GM21786 (cell line): ENCODE results near the gene ANKRD36.
"Not testable (repeated sequence)": the region's sequence is repeated elsewhere in the genome, so short reads cannot be mapped to it uniquely, and the experiment has no call there.

Experiments
- ATAC-seq: cut with Tn5 transposase; IDR thresholded peaks from one replicate; pipeline ENCODE4 v1.9.1; 2021; ENCODE audit not compliant: unreplicated experiment

Gene ANKRD36

GRCh38 chr2:97112320-97113049, 468 bp upstream of the ANKRD36 start:
- ATAC-seq = peak; percentile 52

GRCh38 chr2:97113882-97114255, 916 bp downstream of the ANKRD36 start:
- ATAC-seq = not testable (repeated sequence)

DNA sequence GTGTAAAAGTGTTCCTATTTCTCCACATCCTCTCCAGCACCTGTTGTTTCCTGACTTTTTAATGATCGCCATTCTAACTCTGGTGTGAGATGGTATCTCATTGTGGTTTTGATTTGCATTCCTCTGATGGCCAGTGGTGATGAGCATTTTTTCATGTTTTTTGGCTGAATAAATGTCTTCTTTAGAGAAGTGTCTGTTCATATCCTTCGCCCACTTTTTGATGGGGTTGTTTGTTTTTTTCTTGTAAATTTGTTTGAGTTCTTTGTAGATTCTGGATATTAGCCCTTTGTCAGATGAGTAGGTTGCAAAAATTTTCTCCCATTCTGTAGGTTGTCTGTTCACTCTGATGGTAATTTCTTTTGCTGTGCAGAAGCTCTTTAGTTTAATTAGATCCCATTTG, 16.1 kb downstream of the ANKRD36 start:
- ATAC-seq = not testable (repeated sequence)

GRCh38 chr2:97144016-97144415, 31.1 kb downstream of the ANKRD36 start:
- ATAC-seq = not testable (repeated sequence)

DNA sequence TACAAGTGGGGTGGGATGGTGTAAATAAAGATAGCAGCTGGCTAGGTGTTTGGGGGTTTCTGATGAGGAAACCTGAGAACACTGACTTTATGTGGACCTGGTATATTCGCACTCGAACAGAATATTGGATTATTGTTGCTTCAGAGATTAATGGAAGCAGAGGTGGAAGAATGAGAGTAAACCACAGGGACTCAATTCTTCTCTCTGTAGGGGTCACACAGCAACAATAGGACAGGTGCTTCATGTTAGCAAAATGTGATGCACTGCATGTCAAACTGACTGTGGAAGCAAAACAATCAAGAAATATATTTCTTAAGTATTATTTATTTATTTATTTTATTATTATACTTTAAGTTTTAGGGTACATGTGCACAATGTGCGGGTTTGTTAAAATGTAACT, 53.6 kb downstream of the ANKRD36 start:
- ATAC-seq = not testable (repeated sequence)

DNA sequence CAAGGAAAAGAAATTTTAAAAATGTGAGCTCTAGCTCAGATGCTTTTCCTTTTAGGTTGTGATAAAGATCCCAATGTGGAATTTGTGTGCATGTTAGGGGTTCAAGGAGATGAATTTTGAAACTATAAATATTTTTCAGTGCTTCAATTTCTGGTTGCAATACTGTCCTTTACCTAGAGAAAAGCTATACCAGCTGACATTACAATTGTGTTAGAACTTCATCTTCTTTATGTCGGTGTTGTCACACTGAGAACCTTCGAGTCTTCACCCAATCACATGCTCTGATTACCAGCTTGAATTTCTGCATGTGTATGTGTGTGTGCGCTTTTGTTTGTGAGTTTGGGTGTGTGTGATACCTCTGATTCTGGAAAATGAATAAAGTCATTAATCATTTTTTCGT, 55.0 kb downstream of the ANKRD36 start:
- ATAC-seq = not testable (repeated sequence)

DNA sequence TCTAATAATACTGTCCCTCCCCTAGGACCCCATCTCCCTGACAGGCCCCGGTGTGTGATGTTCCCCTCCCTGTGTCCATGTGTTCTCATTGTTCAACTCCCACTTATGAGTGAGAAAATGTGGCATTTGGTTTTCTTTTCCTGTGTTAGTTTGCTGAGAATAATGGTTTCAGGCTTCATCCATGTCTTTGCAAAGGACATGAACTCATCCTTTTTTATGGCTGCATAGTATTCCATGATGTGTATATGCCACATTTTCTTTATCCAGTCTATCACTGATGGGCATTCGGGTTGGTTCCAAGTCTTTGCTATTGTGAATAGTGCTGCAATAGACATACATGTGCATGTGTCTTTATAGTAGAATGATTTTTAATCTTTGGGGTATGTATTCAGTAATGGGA, 55.6 kb downstream of the ANKRD36 start:
- ATAC-seq = not testable (repeated sequence)

DNA sequence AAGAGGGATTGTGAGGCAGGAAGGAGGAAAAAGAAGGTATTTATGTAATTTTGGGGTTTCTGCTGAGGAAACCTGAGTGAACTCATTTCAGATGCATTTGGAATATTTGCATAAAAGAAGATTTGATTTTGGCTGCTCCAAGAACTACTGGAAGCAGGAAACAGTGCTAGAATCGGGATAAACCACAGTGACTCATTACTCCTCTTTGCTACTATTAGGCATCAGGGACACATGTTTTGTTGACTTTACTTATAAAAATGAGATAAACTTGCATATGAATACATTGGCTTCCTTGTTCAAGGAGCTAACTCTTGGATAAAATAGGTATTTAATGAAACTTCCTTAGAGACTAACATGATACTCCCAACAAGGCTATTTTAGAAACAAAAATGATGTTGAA, 67.4 kb downstream of the ANKRD36 start:
- not testable (repeated sequence) for ATAC-seq

DNA sequence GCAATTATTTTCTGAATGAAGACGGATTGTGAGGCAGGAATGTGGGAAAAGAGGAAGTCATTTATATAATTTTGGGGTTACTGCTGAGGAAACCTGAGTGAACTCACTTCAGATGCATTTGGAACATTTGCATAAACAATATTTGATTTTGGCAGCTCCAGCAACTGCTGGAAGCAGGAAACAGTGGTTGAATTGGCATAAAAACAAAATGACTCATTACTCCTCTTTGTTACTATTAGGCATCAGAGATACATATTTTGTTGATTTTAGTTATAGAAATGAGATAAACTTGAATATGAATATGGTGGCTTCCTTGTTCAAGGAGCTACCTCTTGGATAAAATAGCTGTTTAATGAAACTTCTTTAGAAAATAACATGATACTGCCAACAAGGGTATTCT, 82.4 kb downstream of the ANKRD36 start:
- ATAC-seq = not testable (repeated sequence)

DNA sequence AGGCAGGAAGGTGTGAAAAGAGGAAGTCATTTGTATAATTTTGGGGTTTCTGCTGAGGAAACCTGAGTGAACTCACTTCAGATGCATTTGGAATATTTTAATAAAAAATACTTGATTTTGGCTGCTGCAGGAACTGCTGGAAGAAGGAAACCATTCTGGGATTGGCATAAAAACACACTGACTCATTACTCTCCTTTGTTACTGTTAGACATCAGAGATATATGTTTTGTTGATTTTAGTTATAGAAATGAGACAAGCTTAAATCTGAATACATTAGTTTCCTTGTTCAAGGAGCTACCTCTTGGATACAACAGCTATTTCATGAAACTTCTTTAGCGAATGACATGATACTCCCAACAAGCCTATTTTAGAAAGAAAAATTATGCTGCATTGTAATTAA, 84.3 kb downstream of the ANKRD36 start:
- ATAC-seq = not testable (repeated sequence)

DNA sequence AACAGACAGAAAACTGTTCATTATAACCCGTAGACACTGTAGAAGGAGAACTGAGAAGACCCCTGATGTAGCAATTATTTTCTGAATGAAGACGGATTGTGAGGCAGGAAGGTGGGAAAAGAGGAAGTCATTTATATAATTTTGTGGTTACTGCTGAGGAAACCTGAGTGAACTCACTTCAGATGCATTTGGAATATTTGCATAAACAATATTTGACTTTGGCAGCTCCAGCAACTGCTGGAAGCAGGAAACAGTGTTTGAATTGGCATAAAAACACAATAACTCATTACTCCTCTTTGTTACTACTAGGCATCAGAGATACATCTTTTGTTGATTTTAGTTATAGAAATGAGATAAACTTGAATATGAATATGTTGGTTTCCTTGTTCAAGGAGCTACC, 87.9 kb downstream of the ANKRD36 start:
- not testable (repeated sequence) for ATAC-seq

DNA sequence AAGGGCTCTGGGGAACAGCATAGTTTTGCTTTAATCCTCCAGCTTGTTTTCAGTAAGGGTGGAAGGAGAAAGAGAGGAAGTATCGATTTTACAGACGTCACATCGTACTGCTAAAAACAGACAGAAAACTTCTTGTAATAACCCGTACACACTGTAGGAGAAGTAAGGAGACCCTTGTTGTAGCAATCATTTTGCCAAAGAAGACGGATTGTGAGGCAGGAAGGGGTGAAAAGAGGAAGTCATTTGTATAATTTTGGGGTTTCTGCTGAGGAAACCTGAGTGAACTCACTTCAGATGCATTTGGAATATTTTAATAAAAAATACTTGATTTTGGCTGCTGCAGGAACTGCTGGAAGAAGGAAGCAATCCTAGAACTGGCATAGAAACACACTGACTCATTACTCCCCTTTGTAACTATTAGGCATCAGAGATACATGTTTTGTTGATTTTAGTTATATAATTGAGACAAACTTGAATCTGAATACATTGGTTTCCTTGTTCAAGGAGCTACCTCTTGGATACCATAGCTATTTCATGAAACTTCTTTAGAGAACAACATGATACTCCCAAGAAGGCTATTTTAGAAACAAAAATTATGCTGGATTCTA, 89.8 kb downstream of the ANKRD36 start:
- not testable (repeated sequence) for ATAC-seq

DNA sequence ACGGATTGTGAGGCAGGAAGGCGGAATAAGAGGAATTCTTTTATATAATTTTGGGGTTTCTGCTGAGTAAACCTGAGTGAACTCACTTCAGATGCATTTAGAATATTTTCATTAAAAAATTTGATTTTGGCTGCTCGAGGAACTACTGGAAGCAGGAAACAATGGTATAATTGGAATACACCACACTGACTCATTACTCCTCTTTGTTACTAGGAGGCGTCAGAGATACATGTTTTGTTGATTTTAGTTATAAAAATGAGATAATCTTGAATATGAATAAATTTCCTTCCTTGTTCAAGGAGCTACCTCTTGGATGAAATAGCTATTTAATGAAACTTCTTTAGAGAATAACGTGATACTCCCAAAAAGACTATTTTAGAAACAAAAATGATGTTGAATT, 97.4 kb downstream of the ANKRD36 start:
- no peak for ATAC-seq

DNA sequence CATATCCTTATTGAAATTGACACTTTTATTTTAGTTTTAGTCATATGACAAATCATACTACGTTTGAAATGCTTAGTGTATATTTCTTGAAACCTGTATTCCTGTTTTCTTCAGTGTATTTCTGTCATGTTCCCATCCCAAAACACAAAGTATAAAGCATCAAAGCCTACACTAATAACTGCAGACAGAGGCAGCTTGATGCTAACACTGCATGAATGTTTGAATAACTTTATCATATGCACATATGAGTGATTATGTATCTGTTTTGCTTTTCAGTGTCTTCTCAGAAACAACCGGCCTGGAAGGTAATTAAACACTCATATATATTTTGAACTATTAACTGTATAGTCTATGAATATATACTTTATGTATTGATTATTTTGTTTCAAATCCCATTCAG, 102.1 kb downstream of the ANKRD36 start:
- not testable (repeated sequence) for ATAC-seq

DNA sequence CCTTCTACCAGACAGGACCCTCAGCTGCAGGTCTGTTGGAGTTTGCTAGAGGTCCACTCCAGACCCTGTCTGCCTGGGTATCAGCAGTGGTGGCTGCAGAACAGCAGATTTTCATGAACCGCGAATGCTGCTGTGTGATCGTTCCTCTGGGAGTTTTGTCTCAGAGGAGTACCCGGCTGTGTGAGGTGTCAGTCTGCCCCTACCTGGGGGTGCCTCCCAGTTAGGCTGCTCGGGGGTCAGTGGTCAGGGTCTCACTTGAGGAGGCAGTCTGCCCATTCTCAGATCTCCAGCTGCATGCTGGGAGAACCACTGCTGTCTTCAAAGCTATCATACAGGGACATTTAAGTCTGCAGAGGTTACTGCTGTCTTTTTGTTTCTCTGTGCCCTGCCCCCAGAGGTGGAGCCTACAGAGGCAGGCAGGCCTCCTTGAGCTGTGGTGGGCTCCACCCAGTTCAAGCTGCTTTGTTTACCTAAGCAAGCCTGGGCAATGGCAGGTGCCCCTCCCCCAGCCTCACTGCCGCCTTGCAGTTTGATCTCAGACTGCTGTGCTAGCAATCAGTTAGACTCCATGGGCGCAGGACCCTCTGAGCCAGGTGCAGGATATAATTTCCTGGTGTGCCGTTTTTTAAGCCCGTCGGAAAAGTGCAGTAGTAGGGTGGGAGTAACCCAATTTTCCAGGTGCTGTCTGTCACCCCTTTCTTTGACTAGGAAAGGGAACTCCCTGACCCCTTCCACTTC, 118.1 kb downstream of the ANKRD36 start:
- ATAC-seq = not testable (repeated sequence)

DNA sequence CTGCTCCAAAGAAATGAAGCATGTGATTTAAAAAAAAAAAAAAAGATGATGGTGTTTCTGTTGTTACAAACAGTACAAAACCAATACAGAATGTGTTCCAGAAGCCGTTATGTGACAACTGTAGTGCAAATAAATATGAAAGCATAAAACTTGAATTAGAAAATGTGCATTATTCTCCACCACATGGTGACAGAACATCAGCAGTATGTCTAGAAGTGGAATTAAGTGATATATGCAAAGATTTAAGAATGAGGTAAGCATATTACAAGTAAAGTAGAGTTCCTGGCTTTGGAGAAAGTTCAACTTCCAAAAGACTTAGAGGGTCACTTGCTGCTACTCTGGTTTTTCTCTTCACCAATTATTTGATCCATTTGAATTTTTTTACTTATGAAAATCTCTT, 120.0 kb downstream of the ANKRD36 start:
- ATAC-seq = not testable (repeated sequence)

- ATAC-seq = not testable (repeated sequence)
Observed at GRCh38 chr2:97233660-97234295, 120.8 kb downstream of the ANKRD36 start.

DNA sequence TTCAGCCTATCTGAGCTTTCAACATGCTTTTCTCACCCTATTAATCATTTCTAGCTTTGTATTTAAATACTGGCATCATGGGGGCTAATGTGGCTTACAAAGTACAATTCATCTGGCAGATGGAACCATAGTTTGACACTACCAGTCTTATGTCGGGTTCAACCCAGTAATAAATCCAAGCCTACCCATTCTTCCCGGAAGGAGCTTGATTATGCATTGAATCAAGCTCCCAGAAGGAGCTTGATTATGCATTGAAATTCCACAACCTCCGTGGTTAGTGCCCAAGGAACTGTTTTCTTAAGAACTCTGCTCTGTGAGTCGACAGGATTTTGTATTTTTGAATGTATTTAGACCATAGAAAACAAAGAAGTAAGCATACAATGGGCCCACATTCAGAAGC, 148.2 kb downstream of the ANKRD36 start:
- ATAC-seq = not testable (repeated sequence)

- not testable (repeated sequence) for ATAC-seq
Observed at GRCh38 chr2:97266449-97266848, 153.5 kb downstream of the ANKRD36 start.

- no peak for ATAC-seq
Observed at GRCh38 chr2:97267411-97268074, 154.6 kb downstream of the ANKRD36 start.

- not testable (repeated sequence) for ATAC-seq
Observed at GRCh38 chr2:97268075-97268591, 155.2 kb downstream of the ANKRD36 start.
